ENCODE results near the gene ST7. TPM values are rescaled to one million over a fixed set of nuclear protein-coding genes. Genes with fewer than 3 reads are reported as not detected.

The ST7 gene
- total and polyA plus RNA-seq, 2 of the 8 experiments (the other 6 are each of a cell fraction or from before 2014, with no cell fraction given), result 16.3 to 18.0 TPM

DNA sequence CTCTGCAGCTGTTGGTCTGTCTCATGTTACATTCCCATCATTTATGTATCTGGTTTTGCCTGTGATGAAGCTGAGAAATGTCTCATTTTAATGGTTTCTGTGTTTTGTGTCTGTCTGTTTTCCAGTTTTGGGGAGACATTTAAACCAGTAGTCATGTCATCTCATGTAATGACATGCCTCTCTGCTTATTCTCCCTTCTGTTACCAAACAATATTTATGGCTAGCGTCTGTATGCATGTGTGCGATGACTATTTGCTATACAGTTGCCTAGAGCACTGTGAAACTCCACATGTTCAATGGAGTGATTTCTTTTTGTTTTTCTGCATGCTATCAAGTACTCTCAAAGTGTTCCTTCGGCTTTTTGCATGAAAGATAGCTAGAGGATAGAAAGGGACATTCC lies 132.0 kb downstream of the ST7 start:
- Histone ChIP-seq H4K5ac (ENCODE audit: insufficient read length, low read depth, low read length) (no peak overlapping the region), H2AFZ (ENCODE audit: low read length) (no peak overlapping the region), H3K4me2 (ENCODE audit: insufficient read depth in 1 of 2, low read depth in 2 of 2, low read length in 2 of 2) (no peak overlapping the region), H2BK120ac (replicated peaks; ENCODE audit: low read depth, low read length) (no peak overlapping the region), H2BK15ac (ENCODE audit: low read length) (no peak overlapping the region), H3K4ac (replicated peaks; ENCODE audit: insufficient read length, low read depth, low read length) (no peak overlapping the region), H2BK5ac (ENCODE audit: low read depth, low read length) (no peak overlapping the region), H3K23ac (ENCODE audit: insufficient read length) (no peak overlapping the region), H2BK20ac (ENCODE audit: low read length) (no peak overlapping the region), H3K14ac (ENCODE audit: insufficient read length) (no peak overlapping the region), H3K18ac (ENCODE audit: extremely low read depth, low read length) (no peak overlapping the region), H2AK5ac (ENCODE audit: low read depth, low read length) (no peak overlapping the region), H3K79me1 (ENCODE audit: low read depth, low read length) (no peaks in the 10 kb centered on the region; the same call in 1 of the 2 replicates), H3K23me2 (ENCODE audit: low read depth, low read length) (no peaks in the 10 kb centered on the region), H4K8ac (ENCODE audit: extremely low read depth, insufficient read depth, low read length) (no peak overlapping the region), H2BK12ac (ENCODE audit: low read depth, low read length) (no peak overlapping the region), H4K91ac (replicated peaks; ENCODE audit: insufficient read length, low read length) (no peak overlapping the region), H3K79me2 (ENCODE audit: control insufficient read depth in 1 of 2, insufficient read depth in 2 of 2, low read length in 2 of 2) (no peaks in the 10 kb centered on the region; a peak in 1 of 4 replicates), H3K27me3 (replicated peaks in 1 of 4; ENCODE audit: control insufficient read depth in 3 of 4, extremely low read depth in 1 of 4, insufficient read depth in 3 of 4, low read length in 3 of 4) (no peaks in the 10 kb centered on the region), H3K27ac (ENCODE audit: low read depth, low read length) (no peak overlapping the region), H3K36me3 (ENCODE audit: control insufficient read depth in 2 of 4, insufficient read depth in 4 of 4, low read length in 3 of 4) (no peaks in the 10 kb centered on the region), H3K9me3 (ENCODE audit: insufficient read depth in 2 of 2, low read depth in 1 of 2, low read length in 1 of 2) (no peaks in the 10 kb centered on the region), H3K4me3 (ENCODE audit: extremely low read depth in 1 of 4, insufficient read depth in 2 of 4, low read depth in 3 of 4, low read length in 4 of 4) (no peak overlapping the region), H4K20me1 (replicated peaks in 1 of 2; ENCODE audit: control insufficient read depth in 1 of 2, insufficient read depth in 2 of 2, low read length in 2 of 2) (no peaks in the 10 kb centered on the region), H3K4me1 (replicated peaks in 1 of 4; ENCODE audit: control insufficient read depth in 3 of 4, insufficient read depth in 4 of 4, low read length in 3 of 4) (no peaks in the 10 kb centered on the region), H3K9ac (replicated peaks in 1 of 4; ENCODE audit: extremely low read depth in 1 of 4, low read depth in 3 of 4, low read length in 3 of 4) (no peak overlapping the region), H3K56ac (replicated peaks; ENCODE audit: insufficient read length, low read depth, low read length) (no peak overlapping the region)
- FAIRE-seq (no peak), DNase-seq (ENCODE audit: low read depth in 1 of 2, low spot score in 2 of 2) (no peak)
- POLR2A ChIA-PET (ENCODE audit: partially characterized antibody), result no interaction called here
- TF ChIP-seq SUZ12 (IDR thresholded peaks at IDR 0.05; ENCODE audit: low read length) (no peak), SP4 (IDR thresholded peaks at IDR 0.05; ENCODE audit: low read length) (no peak), JUND (IDR thresholded peaks at IDR 0.05; ENCODE audit: low read length) (no peak), NANOG (IDR thresholded peaks at IDR 0.05; ENCODE audit: insufficient read depth, low read depth, low read length, poor library complexity, severe bottlenecking) (no peak), CHD1 (IDR thresholded peaks at IDR 0.05; ENCODE audit: low read depth, low read length) (no peak), HDAC2 (IDR thresholded peaks at IDR 0.05; ENCODE audit: borderline replicate concordance in 1 of 2, low read depth in 2 of 2, low read length in 2 of 2) (no peak), CBX5 (IDR thresholded peaks at IDR 0.05; ENCODE audit: low read depth, low read length) (no peak), SP2 (IDR thresholded peaks at IDR 0.05; ENCODE audit: low read length) (no peak), SRF (IDR thresholded peaks at IDR 0.05; ENCODE audit: low read depth, low read length) (no peak), RAD21 (IDR thresholded peaks at IDR 0.05 in 1 of 2, conservative IDR thresholded peaks at IDR 0.05 in 1 of 2; ENCODE audit: low read depth in 2 of 2, low read length in 2 of 2) (no peak), CEBPB (IDR thresholded peaks at IDR 0.05; ENCODE audit: low read depth, low read length) (no peak), POLR2AphosphoS5 (IDR thresholded peaks at IDR 0.05; ENCODE audit: low read depth, low read length) (no peak), KDM1A (IDR thresholded peaks at IDR 0.05; ENCODE audit: borderline replicate concordance, low read length) (no peak)
- CTCF ChIA-PET (ENCODE audit: partially characterized antibody), result interaction anchor here (0.6 to 1.7 kb wide), 3 partner anchors 35 to 99 kb away, joined by 3 to 4 read pairs (median 3); no protein-coding TSS in a partner anchor
- 95% methylated on average over 3 of the region's 3 CpGs; no CpG with 5 or more reads in 1 of the 2 experiments for WGBS, 2 experiments (ENCODE audit: extremely low coverage in 1 of 2, insufficient coverage in 1 of 2, insufficient read length in 1 of 2, insufficient replicate concordance in 2 of 2, low coverage in 1 of 2, low lambda C conversion rate in 2 of 2, missing lambda C conversion rate in 1 of 2)

Measured in H1 (cell line).